Cardiac fibroblast (primary cell): Measurements from ENCODE around the gene KRTAP12-2.

Source experiments
- DNase-seq, 2 donors: peaks; one replicate each; pipeline versions ENCODE4 v3.0.0 to v3.0.0-alpha.2; 2010; ENCODE audit warnings: low read depth in 2 of 2
- H3K4me3 ChIP-seq, 2 donors: replicated peaks in 1 of 2; 1 replicate in 1 of 2; 2 replicates in 1 of 2; pipeline ENCODE4 v1.5.1; 2011; ENCODE audit warnings: low read depth in 2 of 2, low read length in 2 of 2, mild to moderate bottlenecking in 2 of 2, moderate library complexity in 1 of 2
- CTCF ChIP-seq: IDR thresholded peaks from one replicate; pipeline ENCODE4 v1.5.1; 2011; ENCODE audit warnings: low read depth, mild to moderate bottlenecking, low read length, inconsistent platforms

KRTAP12-2 gene

DNA sequence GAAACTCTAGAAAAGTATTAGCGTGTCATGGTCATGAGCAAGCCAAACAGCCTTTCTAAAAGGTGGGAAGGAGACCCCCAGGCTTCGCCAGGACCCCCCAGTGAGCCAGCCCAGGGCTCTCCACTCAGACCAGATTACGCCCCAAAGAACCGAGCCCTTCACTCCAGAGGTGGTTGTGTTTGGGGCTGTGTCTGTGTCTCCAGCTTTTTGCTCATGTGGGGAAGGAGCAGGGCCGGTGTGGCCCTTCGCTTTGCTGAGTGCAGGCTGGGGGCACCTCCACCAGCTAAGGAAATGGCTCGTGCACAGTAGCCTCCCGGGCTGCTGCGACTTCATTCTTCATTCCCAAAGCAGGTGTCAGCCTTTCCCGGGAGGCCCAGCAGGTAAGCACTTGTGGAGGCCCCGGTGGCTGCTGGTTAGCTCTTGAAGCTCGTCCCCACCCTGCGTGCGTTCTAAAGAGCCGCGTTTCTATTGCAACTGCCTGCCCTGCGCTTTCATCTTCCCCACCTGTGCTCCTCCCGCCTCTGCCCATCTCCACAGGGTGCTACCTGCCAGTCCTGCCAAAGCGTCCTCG lies 44.1 kb upstream of the KRTAP12-2 start:
- TF ChIP-seq CTCF, result no peak
- H3K4me3 ChIP-seq, result no peak overlapping the region

GRCh38 chr21:44710294-44710665 lies 43.6 kb upstream of the KRTAP12-2 start:
- H3K4me3 ChIP-seq, result no peak overlapping the region
- no peak for DNase-seq
- TF ChIP-seq CTCF, result no peak

More for the DNA sequence above, 44.1 kb upstream of the KRTAP12-2 start:
- no peak for DNase-seq

GRCh38 chr21:44709426-44710293 lies 42.9 kb upstream of the KRTAP12-2 start:
- peak in 1 of 2 donors; percentile 7 for DNase-seq
- no peak for TF ChIP-seq CTCF
- no peak overlapping the region for H3K4me3 ChIP-seq

- no peak overlapping the region for H3K4me3 ChIP-seq
- no peak for DNase-seq
- TF ChIP-seq CTCF, result no peak
Observed at GRCh38 chr21:44708866-44709425, 42.2 kb upstream of the KRTAP12-2 start.

- DNase-seq, result no peak
- TF ChIP-seq CTCF, result no peak
Observed at GRCh38 chr21:44708213-44708865, 41.6 kb upstream of the KRTAP12-2 start.

GRCh38 chr21:44706706-44707581 lies 40.2 kb upstream of the KRTAP12-2 start:
- no peak overlapping the region for H3K4me3 ChIP-seq
- DNase-seq, result no peak
- TF ChIP-seq CTCF, result no peak

More at GRCh38 chr21:44708213-44708865, 41.6 kb upstream of the KRTAP12-2 start:
- no peak overlapping the region for H3K4me3 ChIP-seq
